ENCODE results near the gene BGN.

Gene BGN

DNA sequence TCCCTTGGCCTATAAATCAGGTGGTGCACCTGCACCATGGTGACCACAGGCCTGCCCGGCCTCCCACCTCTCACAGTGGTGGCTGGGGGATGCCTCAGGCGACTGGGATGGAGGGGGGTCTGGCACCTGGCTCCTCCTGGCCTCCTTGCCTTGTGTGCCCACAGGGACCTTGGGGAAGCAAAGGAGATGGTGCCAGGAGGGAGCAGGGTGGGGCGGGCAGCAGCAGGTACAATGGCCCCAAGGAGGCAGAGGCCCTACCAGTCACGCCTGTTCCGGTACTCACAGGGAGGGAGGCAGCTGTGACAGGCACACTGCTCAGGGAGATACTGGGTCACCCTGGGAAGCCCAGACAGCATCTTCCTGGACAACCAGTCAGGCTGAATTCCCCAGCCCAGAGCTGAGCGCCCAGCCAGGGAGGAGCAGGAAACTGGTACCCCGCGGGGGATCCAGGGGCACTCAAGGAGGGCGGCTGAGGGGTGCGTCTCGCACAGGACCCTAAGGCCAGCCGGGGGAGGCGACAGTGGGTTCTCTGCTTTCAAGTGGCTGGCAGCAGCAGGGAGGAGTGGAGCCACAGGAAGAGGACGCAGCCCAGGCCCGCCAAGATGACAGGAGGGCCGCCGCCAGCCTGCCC lies 47.7 kb upstream of the BGN start:
- no peaks in the 10 kb centered on the region for H3K4me1 ChIP-seq (ENCODE audit: low read length)
- no peaks in the 10 kb centered on the region for H3K27me3 ChIP-seq (ENCODE audit: low read depth, low read length)
- no peak overlapping the region for H3K4me3 ChIP-seq (ENCODE audit: low read length)
- no peak overlapping the region for H3K9ac ChIP-seq (ENCODE audit: low read length)
- no peaks in the 10 kb centered on the region for H3K79me2 ChIP-seq (ENCODE audit: low read length)
- no peak overlapping the region for H2AFZ ChIP-seq (ENCODE audit: low read depth, low read length)
- H4K20me1 ChIP-seq (ENCODE audit: insufficient read depth, low read length), result no peaks in the 10 kb centered on the region
- H3K4me2 ChIP-seq (ENCODE audit: low read length), result no peak overlapping the region
- H3K27ac ChIP-seq (ENCODE audit: low read length), result no peak overlapping the region
- H3K36me3 ChIP-seq (replicated peaks; ENCODE audit: low read depth, low read length), result no peaks in the 10 kb centered on the region
- H3K9me3 ChIP-seq (ENCODE audit: insufficient read depth, low read length), result no peaks in the 10 kb centered on the region
- TF ChIP-seq, protein P1, sequence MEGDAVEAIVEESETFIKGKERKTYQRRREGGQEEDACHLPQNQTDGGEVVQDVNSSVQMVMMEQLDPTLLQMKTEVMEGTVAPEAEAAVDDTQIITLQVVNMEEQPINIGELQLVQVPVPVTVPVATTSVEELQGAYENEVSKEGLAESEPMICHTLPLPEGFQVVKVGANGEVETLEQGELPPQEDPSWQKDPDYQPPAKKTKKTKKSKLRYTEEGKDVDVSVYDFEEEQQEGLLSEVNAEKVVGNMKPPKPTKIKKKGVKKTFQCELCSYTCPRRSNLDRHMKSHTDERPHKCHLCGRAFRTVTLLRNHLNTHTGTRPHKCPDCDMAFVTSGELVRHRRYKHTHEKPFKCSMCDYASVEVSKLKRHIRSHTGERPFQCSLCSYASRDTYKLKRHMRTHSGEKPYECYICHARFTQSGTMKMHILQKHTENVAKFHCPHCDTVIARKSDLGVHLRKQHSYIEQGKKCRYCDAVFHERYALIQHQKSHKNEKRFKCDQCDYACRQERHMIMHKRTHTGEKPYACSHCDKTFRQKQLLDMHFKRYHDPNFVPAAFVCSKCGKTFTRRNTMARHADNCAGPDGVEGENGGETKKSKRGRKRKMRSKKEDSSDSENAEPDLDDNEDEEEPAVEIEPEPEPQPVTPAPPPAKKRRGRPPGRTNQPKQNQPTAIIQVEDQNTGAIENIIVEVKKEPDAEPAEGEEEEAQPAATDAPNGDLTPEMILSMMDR (IDR thresholded peaks at IDR 0.05; ENCODE audit: low read depth, low read length), result no peak
- no peak for TF ChIP-seq EZH2phosphoT487 (IDR thresholded peaks at IDR 0.05; ENCODE audit: low read depth)

DNA sequence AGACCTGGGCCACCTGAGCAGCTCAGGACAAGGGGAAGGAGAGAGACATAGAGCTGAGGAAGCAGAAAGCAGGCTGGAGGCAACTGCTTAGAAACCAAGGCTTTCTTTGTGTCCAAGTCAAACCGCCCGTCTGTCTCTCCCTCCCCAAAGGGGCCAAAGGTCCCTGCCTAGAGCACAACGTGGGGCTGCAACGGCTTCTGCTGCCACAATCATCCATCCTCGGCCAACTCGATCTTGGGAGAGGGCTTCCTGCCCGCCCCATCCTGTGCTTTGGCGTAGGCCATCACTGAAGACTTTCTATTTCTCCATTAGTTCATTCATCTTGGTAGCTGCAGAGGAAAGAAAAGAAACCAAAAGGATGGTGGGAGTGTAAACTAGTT lies 47.2 kb upstream of the BGN start:
- H3K9ac ChIP-seq (ENCODE audit: low read length), result no peak overlapping the region
- H3K27ac ChIP-seq (ENCODE audit: low read length), result no peak overlapping the region
- no peak overlapping the region for H2AFZ ChIP-seq (ENCODE audit: low read depth, low read length)
- H4K20me1 ChIP-seq (ENCODE audit: insufficient read depth, low read length), result no peaks in the 10 kb centered on the region
- no peak for TF ChIP-seq EZH2phosphoT487 (IDR thresholded peaks at IDR 0.05; ENCODE audit: low read depth)
- TF ChIP-seq, protein P1 (IDR thresholded peaks at IDR 0.05; ENCODE audit: low read depth, low read length), result no peak
- H3K27me3 ChIP-seq (ENCODE audit: low read depth, low read length), result no peaks in the 10 kb centered on the region
- H3K4me2 ChIP-seq (ENCODE audit: low read length), result no peak overlapping the region
- no peaks in the 10 kb centered on the region for H3K9me3 ChIP-seq (ENCODE audit: insufficient read depth, low read length)
- H3K4me1 ChIP-seq (ENCODE audit: low read length), result no peaks in the 10 kb centered on the region
- H3K4me3 ChIP-seq (ENCODE audit: low read length), result no peak overlapping the region
- H3K79me2 ChIP-seq (ENCODE audit: low read length), result no peaks in the 10 kb centered on the region
- no peaks in the 10 kb centered on the region for H3K36me3 ChIP-seq (replicated peaks; ENCODE audit: low read depth, low read length)

DNA sequence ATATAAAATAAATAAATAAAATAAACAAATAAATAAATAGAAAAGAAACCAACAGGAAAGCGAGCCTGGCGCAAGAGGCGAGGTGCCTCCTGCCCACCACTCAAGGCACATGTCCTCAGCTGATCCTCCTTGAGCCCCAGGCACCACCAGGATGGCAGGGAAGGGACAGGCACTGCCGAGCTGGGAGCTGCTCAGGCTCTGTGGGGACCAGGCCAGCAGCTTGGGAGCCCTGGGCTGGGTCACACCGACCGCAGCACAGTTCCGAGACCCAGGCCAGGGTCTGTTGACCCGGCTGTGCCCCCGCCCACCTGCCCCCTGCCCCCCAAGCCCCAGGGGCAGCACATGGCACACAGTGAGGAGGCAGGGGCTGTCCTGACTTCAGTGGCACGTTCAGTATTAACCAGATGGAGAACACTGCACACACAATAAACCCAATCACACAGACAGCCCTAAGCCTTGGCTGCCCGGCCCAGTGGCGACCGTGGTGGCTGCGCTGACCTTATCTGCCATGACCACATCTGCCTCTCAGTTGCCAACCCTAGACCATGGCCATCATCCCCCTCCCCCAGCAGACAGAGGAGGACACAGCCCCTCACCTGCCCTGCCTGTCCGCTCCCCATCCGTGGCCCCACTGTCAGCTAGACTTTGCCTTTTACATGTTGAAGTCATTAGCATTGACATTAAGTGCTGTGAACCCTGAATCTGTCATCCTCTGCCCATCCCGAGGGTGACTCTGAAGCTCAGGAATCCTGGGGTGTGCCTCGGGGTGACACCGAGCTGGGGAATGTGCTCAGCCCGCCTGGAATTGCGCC lies 46.0 kb upstream of the BGN start:
- H3K4me2 ChIP-seq (ENCODE audit: low read length), result no peak overlapping the region
- no peaks in the 10 kb centered on the region for H4K20me1 ChIP-seq (ENCODE audit: insufficient read depth, low read length)
- no peaks in the 10 kb centered on the region for H3K27me3 ChIP-seq (ENCODE audit: low read depth, low read length)
- no peak overlapping the region for H3K27ac ChIP-seq (ENCODE audit: low read length)
- no peak overlapping the region for H3K4me3 ChIP-seq (ENCODE audit: low read length)
- no peak overlapping the region for H3K9ac ChIP-seq (ENCODE audit: low read length)
- H2AFZ ChIP-seq (ENCODE audit: low read depth, low read length), result no peak overlapping the region
- no peaks in the 10 kb centered on the region for H3K4me1 ChIP-seq (ENCODE audit: low read length)
- no peaks in the 10 kb centered on the region for H3K79me2 ChIP-seq (ENCODE audit: low read length)
- no peaks in the 10 kb centered on the region for H3K9me3 ChIP-seq (ENCODE audit: insufficient read depth, low read length)
- peaks cover 2% of the 10 kb centered on the region for H3K36me3 ChIP-seq (replicated peaks; ENCODE audit: low read depth, low read length)
- TF ChIP-seq, protein P1 (IDR thresholded peaks at IDR 0.05; ENCODE audit: low read depth, low read length), result no peak
- no peak for TF ChIP-seq EZH2phosphoT487 (IDR thresholded peaks at IDR 0.05; ENCODE audit: low read depth)

DNA sequence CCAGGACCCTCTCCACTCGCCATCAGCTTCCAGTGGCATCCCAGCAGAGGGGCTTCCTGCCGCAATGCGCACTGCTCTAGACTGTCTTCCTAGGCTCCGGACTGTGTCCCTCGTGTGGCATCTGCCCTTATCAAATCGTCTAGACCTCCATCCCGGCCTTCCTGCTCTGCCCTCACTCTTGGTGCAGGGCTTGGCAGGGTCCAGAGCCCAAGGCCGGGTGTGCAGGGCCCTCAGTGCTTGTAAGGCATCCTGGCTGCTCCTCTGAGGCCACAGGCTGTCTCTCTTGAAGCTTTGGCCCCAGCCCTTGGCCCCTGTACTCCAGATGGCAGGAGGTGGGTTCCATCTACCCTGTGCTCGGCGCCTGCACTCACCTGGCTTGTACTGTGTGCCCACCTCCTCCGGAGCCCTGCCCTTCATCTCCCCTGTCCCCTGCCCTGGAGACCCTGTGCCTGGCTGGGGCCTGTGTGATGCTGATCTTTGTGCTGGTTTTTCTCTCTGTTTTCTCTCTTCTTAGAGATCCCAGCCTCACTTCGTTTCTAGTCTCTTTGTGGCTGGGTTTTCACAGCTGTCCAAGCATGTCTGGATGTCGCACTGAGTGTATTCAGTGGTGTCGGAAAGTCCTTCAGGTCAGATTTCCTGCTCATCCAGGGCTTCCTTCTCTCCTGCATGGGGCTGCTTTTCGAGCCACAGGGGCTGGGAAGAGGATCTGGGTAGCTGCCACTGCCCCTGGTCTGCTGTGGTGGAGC lies 45.2 kb upstream of the BGN start:
- Histone ChIP-seq H3K27ac (ENCODE audit: low read length) (no peak overlapping the region), H3K4me1 (ENCODE audit: low read length) (no peaks in the 10 kb centered on the region), H3K4me2 (ENCODE audit: low read length) (no peak overlapping the region), H4K20me1 (ENCODE audit: insufficient read depth, low read length) (no peaks in the 10 kb centered on the region), H3K9ac (ENCODE audit: low read length) (no peak overlapping the region), H3K79me2 (ENCODE audit: low read length) (no peaks in the 10 kb centered on the region), H3K27me3 (ENCODE audit: low read depth, low read length) (no peaks in the 10 kb centered on the region), H2AFZ (ENCODE audit: low read depth, low read length) (no peak overlapping the region), H3K9me3 (ENCODE audit: insufficient read depth, low read length) (no peaks in the 10 kb centered on the region), H3K36me3 (replicated peaks; ENCODE audit: low read depth, low read length) (peaks cover 2% of the 10 kb centered on the region), H3K4me3 (ENCODE audit: low read length) (no peak overlapping the region)
- no peak for TF ChIP-seq EZH2phosphoT487 (IDR thresholded peaks at IDR 0.05; ENCODE audit: low read depth)
- TF ChIP-seq, protein P1 (IDR thresholded peaks at IDR 0.05; ENCODE audit: low read depth, low read length), result no peak
